Transverse colon (tissue), 1 donor: ENCODE data around the gene C5orf46.

Source experiments
- EP300 ChIP-seq: sonication (generic); formaldehyde crosslinking; IDR thresholded peaks from one replicate; pipeline ENCODE4 v1.6.1; 2017; ENCODE audit warnings: antibody characterized with exemption, low read depth
- POLR2A ChIP-seq: fragments of 450-650 bp; IDR thresholded peaks from one replicate; pipeline ENCODE4 v1.6.1; 2016; ENCODE audit warnings: antibody characterized with exemption, mild to moderate bottlenecking, moderate library complexity

DNA sequence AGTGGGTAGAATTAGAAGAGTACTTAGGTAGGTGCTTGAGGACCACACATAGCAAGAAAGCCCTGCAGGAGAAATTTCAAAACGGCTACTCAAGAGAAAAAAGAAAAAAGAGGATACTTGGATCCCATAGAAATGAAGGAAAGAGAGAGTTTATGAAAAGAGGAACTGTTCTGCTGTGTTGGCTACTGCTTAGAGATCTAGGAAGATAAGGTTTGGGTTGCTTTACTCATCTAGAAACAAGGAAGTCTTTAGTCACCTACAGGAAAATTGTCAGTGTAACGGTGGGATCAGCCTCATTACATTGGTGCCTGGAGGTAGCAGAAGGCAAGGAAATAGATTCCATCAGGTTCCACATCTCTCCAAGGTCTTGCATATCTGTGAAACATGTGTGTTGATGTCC lies 14.8 kb upstream of the C5orf46 start:
- no peak for TF ChIP-seq POLR2A
- no peak for TF ChIP-seq EP300
